Gastrocnemius medialis (tissue), 4 donors: Measurements from ENCODE around the gene PSME3. TPM values are rescaled to one million over a fixed set of nuclear protein-coding genes. Genes with fewer than 3 reads are reported as not detected.

Experiments
- ATAC-seq, 2 donors: fragments of 150-250 bp; one replicate each; pipeline ENCODE4 v1.9.1; 2016
- DNase-seq, 2 donors: peaks; one replicate each; pipeline ENCODE4 v3.0.0-alpha.2; 2019
- H3K27ac ChIP-seq, 4 donors: fragments of 200-600 bp; sonication (generic); 1 replicate in 1 of 4; 2 replicates in 3 of 4; pipeline ENCODE4 v1.5.1; 2016 to 2018; ENCODE audit warnings: mild to moderate bottlenecking in 2 of 4, moderate library complexity in 1 of 4
- H3K27me3 ChIP-seq, 3 donors: fragments of 200-600 bp; sonication (generic) in 2 of 3; 1 replicate in 1 of 3; 2 replicates in 2 of 3; pipeline versions ENCODE4 v1.5.1 to v1.6.0; 2016 to 2019; ENCODE audit warnings: mild to moderate bottlenecking in 1 of 3, moderate library complexity in 1 of 3
- H3K36me3 ChIP-seq, 2 donors: fragments of 200-600 bp; sonication (generic) in 1 of 2; one replicate each; pipeline ENCODE4 v1.5.1; 2017 to 2018
- H3K4me1 ChIP-seq, 2 donors: fragments of 200-600 bp; sonication (generic) in 1 of 2; one replicate each; pipeline ENCODE4 v1.5.1; 2016 to 2017; ENCODE audit warnings: mild to moderate bottlenecking in 2 of 2
- H3K4me3 ChIP-seq, 4 donors: fragments of 200-600 bp; sonication (generic) in 3 of 4; 1 replicate in 1 of 4; 2 replicates in 3 of 4; pipeline ENCODE4 v1.5.1; 2016 to 2019; ENCODE audit warnings: mild to moderate bottlenecking in 2 of 4
- H3K9me3 ChIP-seq, 3 donors: fragments of 200-600 bp; sonication (generic) in 2 of 3; 1 replicate in 1 of 3; 2 replicates in 2 of 3; pipeline ENCODE4 v1.5.1; 2016 to 2019
- POLR2A ChIP-seq, 2 donors: fragments of 450-650 bp; IDR thresholded peaks; one replicate each; pipeline ENCODE4 v1.6.1; 2017; ENCODE audit warnings: antibody characterized with exemption in 2 of 2, mild to moderate bottlenecking in 2 of 2, moderate library complexity in 2 of 2
- in situ Hi-C, 4 donors: fragments of 200-750 bp; cut with MboI; loops; one replicate each; pipeline versions ENCODE4 v1.15.0 to v1.8.0; 2017; ENCODE audit warnings: low sequenced_read_pairs in 4 of 4
- intact Hi-C: fragments of 100-400 bp; cut with DNase I; formaldehyde crosslinking; loops from one replicate; pipeline ENCODE4 v1.15.1; 2023; ENCODE audit warnings: low total_unique reads
- total RNA-seq, 4 donors: library from RNA; depleted of rRNA; stranded (reverse); fragments of >200 nt; gene quantifications; one replicate each; pipeline versions ENCODE4 v1.1.0 to v1.2.3, GENCODE V29; 2016
- TF ChIP-seq, protein P1 (sequence below), 5 experiments: fragments of 450-650 bp in 3 of 5; fragments of 200-600 bp in 2 of 5; sonication (generic) in 2 of 5; IDR thresholded peaks in 4 of 5; conservative IDR thresholded peaks in 1 of 5; 1 replicate in 4 of 5; 2 replicates in 1 of 5; pipeline ENCODE4 v1.5.1; 2016 to 2019; ENCODE audit warnings: antibody characterized with exemption in 5 of 5, mild to moderate bottlenecking in 3 of 5, moderate library complexity in 3 of 5

Gene PSME3
- total RNA-seq, 4 donors from 2014 or later, result 84.2 to 101 (median 88.7) TPM

- ATAC-seq (peak; percentile 41 to 44), DNase-seq (no peak)
- H3K36me3 ChIP-seq, result peaks cover 0 to 36% of the 10 kb centered on the region in 2 donors
- peaks cover 0 to 6% of the 10 kb centered on the region in 2 donors for H3K4me1 ChIP-seq
- in situ Hi-C loops (loop anchor here in 1 of 4 donors (10.0 kb wide), 1 partner anchor 78 kb away; no protein-coding TSS in a partner anchor), intact Hi-C loops (no loop called here)
- H3K4me3 ChIP-seq, result no peak overlapping the region
- no peak overlapping the region for H3K27ac ChIP-seq
- H3K27me3 ChIP-seq, result no peaks in the 10 kb centered on the region
- no peak for TF ChIP-seq POLR2A (IDR thresholded peaks at IDR 0.05)
- TF ChIP-seq, protein P1, sequence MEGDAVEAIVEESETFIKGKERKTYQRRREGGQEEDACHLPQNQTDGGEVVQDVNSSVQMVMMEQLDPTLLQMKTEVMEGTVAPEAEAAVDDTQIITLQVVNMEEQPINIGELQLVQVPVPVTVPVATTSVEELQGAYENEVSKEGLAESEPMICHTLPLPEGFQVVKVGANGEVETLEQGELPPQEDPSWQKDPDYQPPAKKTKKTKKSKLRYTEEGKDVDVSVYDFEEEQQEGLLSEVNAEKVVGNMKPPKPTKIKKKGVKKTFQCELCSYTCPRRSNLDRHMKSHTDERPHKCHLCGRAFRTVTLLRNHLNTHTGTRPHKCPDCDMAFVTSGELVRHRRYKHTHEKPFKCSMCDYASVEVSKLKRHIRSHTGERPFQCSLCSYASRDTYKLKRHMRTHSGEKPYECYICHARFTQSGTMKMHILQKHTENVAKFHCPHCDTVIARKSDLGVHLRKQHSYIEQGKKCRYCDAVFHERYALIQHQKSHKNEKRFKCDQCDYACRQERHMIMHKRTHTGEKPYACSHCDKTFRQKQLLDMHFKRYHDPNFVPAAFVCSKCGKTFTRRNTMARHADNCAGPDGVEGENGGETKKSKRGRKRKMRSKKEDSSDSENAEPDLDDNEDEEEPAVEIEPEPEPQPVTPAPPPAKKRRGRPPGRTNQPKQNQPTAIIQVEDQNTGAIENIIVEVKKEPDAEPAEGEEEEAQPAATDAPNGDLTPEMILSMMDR (IDR thresholded peaks at IDR 0.05 in 4 of 5, conservative IDR thresholded peaks at IDR 0.05 in 1 of 5), result no peak
- H3K9me3 ChIP-seq, result no peaks in the 10 kb centered on the region
These were observed 13.5 kb downstream of the PSME3 start for GRCh38 chr17:42846594-42847280.

GRCh38 chr17:42848093-42848492, 14.9 kb downstream of the PSME3 start:
- peaks cover 0 to 7% (median 0%) of the 10 kb centered on the region in 3 donors for H3K27me3 ChIP-seq
- DNase-seq (no peak), ATAC-seq (no peak)
- in situ Hi-C loops (loop anchor here in 1 of 4 donors (10.0 kb wide), 1 partner anchor 77 kb away; no protein-coding TSS in a partner anchor), intact Hi-C loops (no loop called here)
- peaks cover 0 to 22% of the 10 kb centered on the region in 2 donors for H3K36me3 ChIP-seq
- H3K9me3 ChIP-seq, result no peaks in the 10 kb centered on the region
- peaks cover 0 to 6% of the 10 kb centered on the region in 2 donors for H3K4me1 ChIP-seq
- H3K4me3 ChIP-seq, result no peak overlapping the region
- no peak overlapping the region for H3K27ac ChIP-seq
- TF ChIP-seq, protein P1 (IDR thresholded peaks at IDR 0.05 in 4 of 5, conservative IDR thresholded peaks at IDR 0.05 in 1 of 5), result no peak
- TF ChIP-seq POLR2A (IDR thresholded peaks at IDR 0.05), result no peak

GRCh38 chr17:42849031-42849430, 15.8 kb downstream of the PSME3 start:
- Histone ChIP-seq H3K4me1 (peaks cover 0 to 6% of the 10 kb centered on the region in 2 donors), H3K36me3 (peaks cover 0 to 17% of the 10 kb centered on the region in 2 donors), H3K27me3 (peaks cover 0 to 14% (median 0%) of the 10 kb centered on the region in 3 donors), H3K27ac (no peak overlapping the region), H3K9me3 (no peaks in the 10 kb centered on the region), H3K4me3 (no peak overlapping the region)
- no peak for ATAC-seq
- intact Hi-C loops, result no loop called here
- no peak for DNase-seq
- TF ChIP-seq, protein P1 (IDR thresholded peaks at IDR 0.05 in 4 of 5, conservative IDR thresholded peaks at IDR 0.05 in 1 of 5), result no peak
- TF ChIP-seq POLR2A (IDR thresholded peaks at IDR 0.05), result no peak
- in situ Hi-C loops, result loop anchor here in 1 of 4 donors (10.0 kb wide), 1 partner anchor 76 kb away; no protein-coding TSS in a partner anchor

GRCh38 chr17:42849451-42850181, 16.4 kb downstream of the PSME3 start:
- H3K36me3 ChIP-seq, result peaks cover 0 to 11% of the 10 kb centered on the region in 2 donors
- in situ Hi-C loops, result loop anchor here in 1 of 4 donors (10.0 kb wide), 1 partner anchor 75 kb away; no protein-coding TSS in a partner anchor
- no peak for ATAC-seq
- H3K27me3 ChIP-seq, result peaks cover 0 to 14% (median 0%) of the 10 kb centered on the region in 3 donors
- H3K9me3 ChIP-seq, result no peaks in the 10 kb centered on the region
- peaks cover 0 to 6% of the 10 kb centered on the region in 2 donors for H3K4me1 ChIP-seq
- intact Hi-C loops, result no loop called here
- TF ChIP-seq, protein P1 (IDR thresholded peaks at IDR 0.05 in 4 of 5, conservative IDR thresholded peaks at IDR 0.05 in 1 of 5), result no peak
- no peak for TF ChIP-seq POLR2A (IDR thresholded peaks at IDR 0.05)
- no peak overlapping the region for H3K4me3 ChIP-seq
- H3K27ac ChIP-seq, result no peak overlapping the region
- no peak for DNase-seq
